HEK293 (cell line): ENCODE data around the gene ZDHHC14.

Source experiments
- CTCF ChIA-PET: fragments of 350-600 bp; formaldehyde crosslinking; extraction: SDS; loops from one replicate; lab custom pipeline; 2021; ENCODE audit warnings: antibody characterized with exemption; lab: Yijun Ruan, JAX
- POLR2A ChIA-PET: fragments of 300-600 bp; formaldehyde crosslinking; extraction: SDS; loops from one replicate; lab custom pipeline; 2020; ENCODE audit warnings: antibody characterized with exemption, inconsistent platforms; lab: Yijun Ruan, JAX
- H3K27ac ChIP-seq: fragments of 200-500 bp; sonication (Bioruptor generic); 2 replicates; pipeline ENCODE4 v1.5.1; 2014; ENCODE audit warnings: low read depth, low read length, control low read depth, inconsistent platforms; ENCODE audit errors: extremely low read depth
- H3K36me3 ChIP-seq, 2 experiments: fragments of 200-500 bp in 1 of 2; sonication (Bioruptor generic) in 1 of 2; 1 replicate in 1 of 2; 2 replicates in 1 of 2; pipeline ENCODE4 v1.5.1; 2014 to 2017; ENCODE audit warnings: inconsistent platforms in 2 of 2, low read length in 2 of 2; ENCODE audit not compliant: control insufficient read depth in 2 of 2, insufficient read depth in 1 of 2
- H3K4me1 ChIP-seq: fragments of 200-500 bp; sonication (Bioruptor generic); 2 replicates; pipeline ENCODE4 v1.5.1; 2014; ENCODE audit warnings: mild to moderate bottlenecking, low read length, inconsistent platforms; ENCODE audit not compliant: control insufficient read depth, insufficient read depth
- H3K4me3 ChIP-seq: 2 replicates; pipeline ENCODE4 v1.5.1; 2011; ENCODE audit warnings: low read depth, mild to moderate bottlenecking, control low read depth, low read length, moderate library complexity
- H3K9me3 ChIP-seq: fragments of 200-500 bp; sonication (Bioruptor generic); 2 replicates; pipeline ENCODE4 v1.5.1; 2014; ENCODE audit warnings: low read depth, low read length, inconsistent platforms; ENCODE audit not compliant: control insufficient read depth, insufficient read depth
- HOXC10 ChIP-seq: sonication (generic); formaldehyde crosslinking; IDR thresholded peaks from 2 replicates; pipeline ENCODE4 v1.8.1; 2023; ENCODE audit warnings: mild to moderate bottlenecking, missing genetic modification reagents
- HOXD13 ChIP-seq: sonication (generic); formaldehyde crosslinking; IDR thresholded peaks from 2 replicates; pipeline ENCODE4 v1.8.0; 2022; ENCODE audit warnings: missing genetic modification reagents, borderline replicate concordance
- ZEB2 ChIP-seq: fragments of 450-650 bp; formaldehyde crosslinking; IDR thresholded peaks from 2 replicates; pipeline ENCODE4 v1.5.1; 2016; ENCODE audit warnings: missing biosample characterization, missing genetic modification characterization
- ZFP37 ChIP-seq: fragments of 450-650 bp; formaldehyde crosslinking; IDR thresholded peaks from 2 replicates; pipeline ENCODE4 v1.5.1; 2016; ENCODE audit warnings: missing biosample characterization, missing genetic modification characterization
- ZFP41 ChIP-seq: fragments of 450-650 bp; formaldehyde crosslinking; IDR thresholded peaks from 2 replicates; pipeline ENCODE4 v1.5.1; 2016; ENCODE audit warnings: missing biosample characterization, missing genetic modification characterization, borderline replicate concordance
- ZFP69B ChIP-seq: fragments of 450-650 bp; formaldehyde crosslinking; IDR thresholded peaks from 2 replicates; pipeline ENCODE4 v1.5.1; 2016; ENCODE audit warnings: missing biosample characterization, missing genetic modification characterization
- ZNF23 ChIP-seq: fragments of 450-650 bp; formaldehyde crosslinking; IDR thresholded peaks from 2 replicates; pipeline ENCODE4 v1.5.1; 2016; ENCODE audit warnings: missing biosample characterization, missing genetic modification characterization, borderline replicate concordance
- ZNF510 ChIP-seq: fragments of 450-650 bp; formaldehyde crosslinking; IDR thresholded peaks from 2 replicates; pipeline ENCODE4 v1.5.1; 2018; ENCODE audit warnings: mild to moderate bottlenecking, missing genetic modification characterization, missing biosample characterization; ENCODE audit not compliant: insufficient replicate concordance
- ZNF530 ChIP-seq: fragments of 450-650 bp; formaldehyde crosslinking; IDR thresholded peaks from 2 replicates; pipeline ENCODE4 v1.5.1; 2016; ENCODE audit warnings: low read depth, missing biosample characterization, missing genetic modification characterization
- ZNF548 ChIP-seq: fragments of 450-650 bp; formaldehyde crosslinking; IDR thresholded peaks from 2 replicates; pipeline ENCODE4 v1.5.1; 2016; ENCODE audit warnings: missing biosample characterization, missing genetic modification characterization
- ZNF560 ChIP-seq: fragments of 450-650 bp; formaldehyde crosslinking; IDR thresholded peaks from 2 replicates; pipeline ENCODE4 v1.5.1; 2017; ENCODE audit warnings: missing biosample characterization, missing genetic modification characterization, borderline replicate concordance
- TF ChIP-seq, protein P1 (sequence below): fragments of 450-650 bp; formaldehyde crosslinking; IDR thresholded peaks from 2 replicates; pipeline ENCODE4 v1.5.1; 2016; ENCODE audit warnings: missing biosample characterization, missing genetic modification characterization
- TF ChIP-seq, protein P2 (sequence below): fragments of 450-650 bp; formaldehyde crosslinking; IDR thresholded peaks from 2 replicates; pipeline ENCODE4 v1.5.1; 2016; ENCODE audit warnings: missing biosample characterization, missing genetic modification characterization
- TF ChIP-seq, protein P3 (sequence below): fragments of 450-650 bp; formaldehyde crosslinking; IDR thresholded peaks from 2 replicates; pipeline ENCODE4 v1.5.1; 2017; ENCODE audit warnings: missing biosample characterization, missing genetic modification characterization
- TF ChIP-seq, protein P4 (sequence below): fragments of 450-650 bp; formaldehyde crosslinking; IDR thresholded peaks from 2 replicates; pipeline ENCODE4 v1.5.1; 2016; ENCODE audit warnings: missing biosample characterization, missing genetic modification characterization
- TF ChIP-seq, protein P5 (sequence below): IDR thresholded peaks from 2 replicates; pipeline ENCODE4 v1.6.1; 2011; ENCODE audit warnings: mild to moderate bottlenecking, low read depth, low read length, borderline replicate concordance

Gene ZDHHC14

DNA sequence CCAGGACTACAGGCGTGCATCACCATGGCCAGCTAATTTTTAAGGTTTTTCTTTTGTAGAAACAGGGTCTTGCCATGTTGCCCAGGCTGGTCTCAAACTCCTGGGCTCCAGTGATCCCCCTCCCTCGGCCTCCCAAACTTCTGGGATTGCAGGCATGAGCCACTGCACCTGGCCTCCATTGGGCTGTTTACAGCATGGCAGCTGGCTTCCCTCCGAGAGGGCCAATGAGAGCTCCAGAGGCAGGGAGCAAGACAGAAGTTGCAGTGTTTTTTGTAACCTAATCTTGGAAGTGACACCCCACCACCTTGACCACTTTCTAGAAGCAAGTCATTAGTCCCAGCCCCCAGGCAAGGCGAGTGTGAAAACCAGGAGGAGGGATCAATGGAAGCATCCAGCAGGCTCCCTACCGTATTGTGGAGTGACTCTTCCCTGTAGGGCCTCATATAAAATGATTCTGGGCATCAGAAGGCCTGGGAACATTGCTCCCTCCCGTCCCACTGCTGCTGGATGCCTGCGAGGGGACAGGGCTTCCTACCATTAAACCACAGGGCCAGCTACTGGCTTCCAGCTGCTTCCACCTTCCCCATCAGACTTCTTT is 144.4 kb downstream of the ZDHHC14 start (continued):
- TF ChIP-seq, protein P1, sequence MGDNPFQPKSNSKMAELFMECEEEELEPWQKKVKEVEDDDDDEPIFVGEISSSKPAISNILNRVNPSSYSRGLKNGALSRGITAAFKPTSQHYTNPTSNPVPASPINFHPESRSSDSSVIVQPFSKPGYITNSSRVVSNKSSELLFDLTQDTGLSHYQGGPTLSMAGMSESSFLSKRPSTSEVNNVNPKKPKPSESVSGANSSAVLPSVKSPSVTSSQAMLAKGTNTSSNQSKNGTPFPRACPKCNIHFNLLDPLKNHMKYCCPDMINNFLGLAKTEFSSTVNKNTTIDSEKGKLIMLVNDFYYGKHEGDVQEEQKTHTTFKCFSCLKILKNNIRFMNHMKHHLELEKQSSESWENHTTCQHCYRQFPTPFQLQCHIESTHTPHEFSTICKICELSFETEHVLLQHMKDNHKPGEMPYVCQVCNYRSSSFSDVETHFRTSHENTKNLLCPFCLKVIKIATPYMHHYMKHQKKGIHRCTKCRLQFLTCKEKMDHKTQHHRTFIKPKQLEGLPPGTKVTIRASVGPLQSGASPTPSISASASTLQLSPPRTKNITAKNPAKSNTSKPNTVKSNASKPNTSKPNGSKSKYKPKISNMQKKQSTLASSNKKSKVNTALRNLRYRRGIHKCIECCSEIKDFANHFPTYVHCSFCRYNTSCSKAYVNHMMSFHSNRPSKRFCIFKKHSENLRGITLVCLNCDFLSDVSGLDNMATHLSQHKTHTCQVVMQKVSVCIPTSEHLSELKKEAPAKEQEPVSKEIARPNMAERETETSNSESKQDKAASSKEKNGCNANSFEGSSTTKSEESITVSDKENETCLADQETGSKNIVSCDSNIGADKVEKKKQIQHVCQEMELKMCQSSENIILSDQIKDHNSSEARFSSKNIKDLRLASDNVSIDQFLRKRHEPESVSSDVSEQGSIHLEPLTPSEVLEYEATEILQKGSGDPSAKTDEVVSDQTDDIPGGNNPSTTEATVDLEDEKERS (tag by site-specific recombination): no peak

DNA sequence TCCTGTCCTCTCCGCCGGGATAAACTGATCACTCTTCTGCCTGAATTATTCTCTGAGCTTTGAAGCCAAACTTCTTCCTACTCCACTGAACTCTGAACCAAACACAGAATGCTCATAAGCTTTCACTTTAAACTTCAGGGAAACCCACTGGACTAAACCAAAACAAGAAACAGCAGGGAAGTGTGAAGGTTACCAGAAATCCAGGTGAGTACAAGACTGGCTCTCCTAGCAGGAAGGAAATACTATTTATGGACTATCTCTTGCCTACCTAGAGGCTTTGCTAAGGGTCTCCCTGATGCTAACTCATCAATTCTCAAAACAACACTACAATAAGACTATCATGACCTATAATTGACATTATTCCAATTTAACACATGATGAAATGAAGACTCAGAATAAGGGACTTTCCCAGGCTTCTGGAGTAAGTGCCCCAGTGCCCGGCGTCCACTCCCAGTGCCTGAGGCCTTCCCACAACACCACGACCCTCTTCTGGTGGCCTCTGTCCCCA is 145.0 kb downstream of the ZDHHC14 start:
- Histone ChIP-seq H3K27ac (no peak overlapping the region), H3K36me3 (no peaks in the 10 kb centered on the region), H3K9me3 (no peaks in the 10 kb centered on the region), H3K4me1 (peaks cover 20% of the 10 kb centered on the region), H3K4me3 (no peak overlapping the region)
- TF ChIP-seq HOXC10 (CRISPR knock-in tag): no peak
- TF ChIP-seq ZNF530 (tag by site-specific recombination): no peak
- TF ChIP-seq ZNF548 (tag by site-specific recombination): no peak
- TF ChIP-seq, protein P2, sequence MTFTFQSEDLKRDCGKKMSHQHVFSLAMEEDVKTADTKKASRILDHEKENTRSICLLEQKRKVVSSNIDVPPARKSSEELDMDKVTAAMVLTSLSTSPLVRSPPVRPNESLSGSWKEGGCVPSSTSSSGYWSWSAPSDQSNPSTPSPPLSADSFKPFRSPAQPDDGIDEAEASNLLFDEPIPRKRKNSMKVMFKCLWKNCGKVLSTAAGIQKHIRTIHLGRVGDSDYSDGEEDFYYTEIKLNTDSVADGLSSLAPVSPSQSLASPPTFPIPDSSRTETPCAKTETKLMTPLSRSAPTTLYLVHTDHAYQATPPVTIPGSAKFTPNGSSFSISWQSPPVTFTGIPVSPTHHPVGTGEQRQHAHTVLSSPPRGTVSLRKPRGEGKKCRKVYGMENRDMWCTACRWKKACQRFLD (tag by site-specific recombination): no peak
- TF ChIP-seq, protein P3, sequence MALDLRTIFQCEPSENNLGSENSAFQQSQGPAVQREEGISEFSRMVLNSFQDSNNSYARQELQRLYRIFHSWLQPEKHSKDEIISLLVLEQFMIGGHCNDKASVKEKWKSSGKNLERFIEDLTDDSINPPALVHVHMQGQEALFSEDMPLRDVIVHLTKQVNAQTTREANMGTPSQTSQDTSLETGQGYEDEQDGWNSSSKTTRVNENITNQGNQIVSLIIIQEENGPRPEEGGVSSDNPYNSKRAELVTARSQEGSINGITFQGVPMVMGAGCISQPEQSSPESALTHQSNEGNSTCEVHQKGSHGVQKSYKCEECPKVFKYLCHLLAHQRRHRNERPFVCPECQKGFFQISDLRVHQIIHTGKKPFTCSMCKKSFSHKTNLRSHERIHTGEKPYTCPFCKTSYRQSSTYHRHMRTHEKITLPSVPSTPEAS: no peak
- no peak for TF ChIP-seq ZFP37 (tag by site-specific recombination)
- no peak for TF ChIP-seq ZFP69B (tag by site-specific recombination)
- no peak for TF ChIP-seq ZNF510 (tag by site-specific recombination)
- TF ChIP-seq ZNF560 (tag by site-specific recombination): no peak
- TF ChIP-seq, protein P4, sequence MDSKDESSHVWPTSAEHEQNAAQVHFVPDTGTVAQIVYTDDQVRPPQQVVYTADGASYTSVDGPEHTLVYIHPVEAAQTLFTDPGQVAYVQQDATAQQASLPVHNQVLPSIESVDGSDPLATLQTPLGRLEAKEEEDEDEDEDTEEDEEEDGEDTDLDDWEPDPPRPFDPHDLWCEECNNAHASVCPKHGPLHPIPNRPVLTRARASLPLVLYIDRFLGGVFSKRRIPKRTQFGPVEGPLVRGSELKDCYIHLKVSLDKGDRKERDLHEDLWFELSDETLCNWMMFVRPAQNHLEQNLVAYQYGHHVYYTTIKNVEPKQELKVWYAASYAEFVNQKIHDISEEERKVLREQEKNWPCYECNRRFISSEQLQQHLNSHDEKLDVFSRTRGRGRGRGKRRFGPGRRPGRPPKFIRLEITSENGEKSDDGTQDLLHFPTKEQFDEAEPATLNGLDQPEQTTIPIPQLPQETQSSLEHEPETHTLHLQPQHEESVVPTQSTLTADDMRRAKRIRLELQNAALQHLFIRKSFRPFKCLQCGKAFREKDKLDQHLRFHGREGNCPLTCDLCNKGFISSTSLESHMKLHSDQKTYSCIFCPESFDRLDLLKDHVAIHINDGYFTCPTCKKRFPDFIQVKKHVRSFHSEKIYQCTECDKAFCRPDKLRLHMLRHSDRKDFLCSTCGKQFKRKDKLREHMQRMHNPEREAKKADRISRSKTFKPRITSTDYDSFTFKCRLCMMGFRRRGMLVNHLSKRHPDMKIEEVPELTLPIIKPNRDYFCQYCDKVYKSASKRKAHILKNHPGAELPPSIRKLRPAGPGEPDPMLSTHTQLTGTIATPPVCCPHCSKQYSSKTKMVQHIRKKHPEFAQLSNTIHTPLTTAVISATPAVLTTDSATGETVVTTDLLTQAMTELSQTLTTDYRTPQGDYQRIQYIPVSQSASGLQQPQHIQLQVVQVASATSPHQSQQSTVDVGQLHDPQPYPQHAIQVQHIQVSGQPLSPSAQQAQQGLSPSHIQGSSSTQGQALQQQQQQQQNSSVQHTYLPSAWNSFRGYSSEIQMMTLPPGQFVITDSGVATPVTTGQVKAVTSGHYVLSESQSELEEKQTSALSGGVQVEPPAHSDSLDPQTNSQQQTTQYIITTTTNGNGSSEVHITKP (tag by site-specific recombination): no peak
- no peak for TF ChIP-seq ZEB2
- no peak for TF ChIP-seq ZFP41 (tag by site-specific recombination)
- TF ChIP-seq, protein P5, sequence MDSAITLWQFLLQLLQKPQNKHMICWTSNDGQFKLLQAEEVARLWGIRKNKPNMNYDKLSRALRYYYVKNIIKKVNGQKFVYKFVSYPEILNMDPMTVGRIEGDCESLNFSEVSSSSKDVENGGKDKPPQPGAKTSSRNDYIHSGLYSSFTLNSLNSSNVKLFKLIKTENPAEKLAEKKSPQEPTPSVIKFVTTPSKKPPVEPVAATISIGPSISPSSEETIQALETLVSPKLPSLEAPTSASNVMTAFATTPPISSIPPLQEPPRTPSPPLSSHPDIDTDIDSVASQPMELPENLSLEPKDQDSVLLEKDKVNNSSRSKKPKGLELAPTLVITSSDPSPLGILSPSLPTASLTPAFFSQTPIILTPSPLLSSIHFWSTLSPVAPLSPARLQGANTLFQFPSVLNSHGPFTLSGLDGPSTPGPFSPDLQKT: no peak
- TF ChIP-seq ZNF23 (tag by site-specific recombination): no peak
- no peak for TF ChIP-seq HOXD13 (CRISPR knock-in tag)
- ChIA-PET POLR2A (no interaction called here), CTCF (no interaction called here)
